GM23248 (cell line): ENCODE measurements around the gene PFKFB4.

ENCODE experiments used
- EZH2 ChIP-seq: fragments of 200-600 bp; sonication (generic); IDR thresholded peaks from 2 replicates; pipeline ENCODE4 v1.6.1; 2018; ENCODE audit warnings: antibody characterized with exemption, mild to moderate bottlenecking; ENCODE audit not compliant: insufficient read depth, poor library complexity, severe bottlenecking
- EZH2phosphoT487 ChIP-seq: fragments of 200-600 bp; sonication (generic); IDR thresholded peaks from 2 replicates; pipeline ENCODE4 v1.6.1; 2018; ENCODE audit warnings: antibody characterized with exemption, moderate library complexity, mild to moderate bottlenecking, low read depth; ENCODE audit not compliant: insufficient read depth

DNA sequence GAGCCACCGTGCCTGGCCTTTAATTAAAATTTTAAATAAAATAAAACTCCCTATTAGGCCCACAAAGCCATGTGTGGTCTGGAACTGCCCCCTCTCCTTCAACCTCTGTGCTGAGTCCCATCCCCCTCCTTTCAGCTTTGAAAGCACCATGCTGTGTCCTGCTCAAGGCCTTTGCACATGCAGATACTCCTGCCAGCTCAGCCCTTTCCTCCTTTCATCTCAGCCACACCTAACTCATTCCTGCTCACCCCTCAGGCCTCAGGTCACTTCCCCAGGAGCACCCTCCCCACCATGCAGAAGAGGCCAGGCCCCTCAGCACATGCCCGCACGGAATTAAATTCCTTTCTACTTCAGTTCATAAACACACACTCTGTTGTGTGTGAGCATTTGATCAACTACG is 82.0 kb downstream of the PFKFB4 start:
- TF ChIP-seq EZH2phosphoT487 (no peak), EZH2 (no peak)
